ENCODE results near the gene RPL32. TPM values are rescaled to one million over a fixed set of nuclear protein-coding genes. Genes with fewer than 3 reads are reported as not detected.

RPL32 gene
- polyA plus RNA-seq, 1 of the 3 experiments (the other 2 are of a cell fraction): 2,311 TPM

- no peaks in the 10 kb centered on the region for H3K9me3 ChIP-seq
- no peaks in the 10 kb centered on the region for H3K79me2 ChIP-seq (ENCODE audit: insufficient read depth)
- POLR2A ChIA-PET: no interaction called here
- no peak overlapping the region for H3K4me2 ChIP-seq
- no peaks in the 10 kb centered on the region for H3K36me3 ChIP-seq (replicated peaks in 1 of 2; ENCODE audit: control insufficient read depth in 1 of 2, insufficient read depth in 2 of 2, low read length in 1 of 2)
- TF ChIP-seq GABPA (IDR thresholded peaks at IDR 0.05; ENCODE audit: low read depth) (no peak), JUND (IDR thresholded peaks at IDR 0.05) (no peak), POLR2AphosphoS5 (IDR thresholded peaks at IDR 0.05; ENCODE audit: low read depth, low read length) (no peak), CTCF (IDR thresholded peaks at IDR 0.05) (no peak), FOXM1 (IDR thresholded peaks at IDR 0.05; ENCODE audit: low read depth) (no peak), GATA2 (CRISPR knock-in tag; IDR thresholded peaks at IDR 0.05) (no peak), TAF1 (IDR thresholded peaks at IDR 0.05; ENCODE audit: borderline replicate concordance, low read depth, low read length) (no peak), EZH2phosphoT487 (IDR thresholded peaks at IDR 0.05; ENCODE audit: borderline replicate concordance, low read depth) (no peak), RFX5 (IDR thresholded peaks at IDR 0.05; ENCODE audit: low read length) (no peak), NRF1 (IDR thresholded peaks at IDR 0.05; ENCODE audit: low read depth, low read length) (no peak), IRF3 (IDR thresholded peaks at IDR 0.05; ENCODE audit: low read depth, low read length) (no peak)
- TF ChIP-seq, protein P1, sequence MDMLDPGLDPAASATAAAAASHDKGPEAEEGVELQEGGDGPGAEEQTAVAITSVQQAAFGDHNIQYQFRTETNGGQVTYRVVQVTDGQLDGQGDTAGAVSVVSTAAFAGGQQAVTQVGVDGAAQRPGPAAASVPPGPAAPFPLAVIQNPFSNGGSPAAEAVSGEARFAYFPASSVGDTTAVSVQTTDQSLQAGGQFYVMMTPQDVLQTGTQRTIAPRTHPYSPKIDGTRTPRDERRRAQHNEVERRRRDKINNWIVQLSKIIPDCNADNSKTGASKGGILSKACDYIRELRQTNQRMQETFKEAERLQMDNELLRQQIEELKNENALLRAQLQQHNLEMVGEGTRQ (IDR thresholded peaks at IDR 0.05; ENCODE audit: borderline replicate concordance, low read depth, low read length): no peak
- TF ChIP-seq, protein P2, sequence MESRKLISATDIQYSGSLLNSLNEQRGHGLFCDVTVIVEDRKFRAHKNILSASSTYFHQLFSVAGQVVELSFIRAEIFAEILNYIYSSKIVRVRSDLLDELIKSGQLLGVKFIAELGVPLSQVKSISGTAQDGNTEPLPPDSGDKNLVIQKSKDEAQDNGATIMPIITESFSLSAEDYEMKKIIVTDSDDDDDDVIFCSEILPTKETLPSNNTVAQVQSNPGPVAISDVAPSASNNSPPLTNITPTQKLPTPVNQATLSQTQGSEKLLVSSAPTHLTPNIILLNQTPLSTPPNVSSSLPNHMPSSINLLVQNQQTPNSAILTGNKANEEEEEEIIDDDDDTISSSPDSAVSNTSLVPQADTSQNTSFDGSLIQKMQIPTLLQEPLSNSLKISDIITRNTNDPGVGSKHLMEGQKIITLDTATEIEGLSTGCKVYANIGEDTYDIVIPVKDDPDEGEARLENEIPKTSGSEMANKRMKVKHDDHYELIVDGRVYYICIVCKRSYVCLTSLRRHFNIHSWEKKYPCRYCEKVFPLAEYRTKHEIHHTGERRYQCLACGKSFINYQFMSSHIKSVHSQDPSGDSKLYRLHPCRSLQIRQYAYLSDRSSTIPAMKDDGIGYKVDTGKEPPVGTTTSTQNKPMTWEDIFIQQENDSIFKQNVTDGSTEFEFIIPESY (IDR thresholded peaks at IDR 0.05; ENCODE audit: borderline replicate concordance, low read depth): no peak
- TF ChIP-seq, protein P3, sequence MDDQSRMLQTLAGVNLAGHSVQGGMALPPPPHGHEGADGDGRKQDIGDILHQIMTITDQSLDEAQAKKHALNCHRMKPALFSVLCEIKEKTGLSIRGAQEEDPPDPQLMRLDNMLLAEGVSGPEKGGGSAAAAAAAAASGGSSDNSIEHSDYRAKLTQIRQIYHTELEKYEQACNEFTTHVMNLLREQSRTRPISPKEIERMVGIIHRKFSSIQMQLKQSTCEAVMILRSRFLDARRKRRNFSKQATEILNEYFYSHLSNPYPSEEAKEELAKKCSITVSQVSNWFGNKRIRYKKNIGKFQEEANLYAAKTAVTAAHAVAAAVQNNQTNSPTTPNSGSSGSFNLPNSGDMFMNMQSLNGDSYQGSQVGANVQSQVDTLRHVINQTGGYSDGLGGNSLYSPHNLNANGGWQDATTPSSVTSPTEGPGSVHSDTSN (IDR thresholded peaks at IDR 0.05): no peak
- no peaks in the 10 kb centered on the region for H4K20me1 ChIP-seq (ENCODE audit: insufficient read depth)
- no peak for DNase-seq
- no peaks in the 10 kb centered on the region for H3K27me3 ChIP-seq (ENCODE audit: insufficient read depth)
- no peak overlapping the region for H3K9ac ChIP-seq
- H3K4me1 ChIP-seq (ENCODE audit: control insufficient read depth in 1 of 2, insufficient read depth in 2 of 2, low read depth in 1 of 2, low read length in 1 of 2): peaks cover 6 to 15% of the 10 kb centered on the region in 2 experiments; a peak in 2 of 4 replicates
- CTCF ChIA-PET: interaction anchor here (1.1 to 2.7 kb wide), 4 partner anchors 11 to 87 kb away, joined by 3 to 29 read pairs (median 5); partner anchors contain the start of genes CAND2 and RPL32
- WGBS (ENCODE audit: low lambda C conversion rate): 83% methylated on average over 7 of the region's 7 CpGs
- no peaks in the 10 kb centered on the region for H3K9me2 ChIP-seq
- H3F3A ChIP-seq (replicated peaks; ENCODE audit: insufficient read depth): no peaks in the 10 kb centered on the region
- H3K27ac ChIP-seq (ENCODE audit: low read depth in 2 of 2, low read length in 1 of 2): no peak overlapping the region
- no peak overlapping the region for H2AFZ ChIP-seq (ENCODE audit: low read depth)
- H3K4me3 ChIP-seq (ENCODE audit: low read depth in 2 of 2, low read length in 1 of 2): no peak overlapping the region
Measured at GRCh38 chr3:12807601-12808359, 33.6 kb downstream of the RPL32 start.

Measured in SK-N-SH (cell line).